ENCODE results near the gene TMPRSS9. TPM values are rescaled to one million over a fixed set of nuclear protein-coding genes. Genes with fewer than 3 reads are reported as not detected.
A peak's percentile ranks its signal among the peaks of the same experiment; 100 is the strongest.

TMPRSS9 gene
- total RNA-seq, 4 donors from 2014 or later, result not detected

DNA sequence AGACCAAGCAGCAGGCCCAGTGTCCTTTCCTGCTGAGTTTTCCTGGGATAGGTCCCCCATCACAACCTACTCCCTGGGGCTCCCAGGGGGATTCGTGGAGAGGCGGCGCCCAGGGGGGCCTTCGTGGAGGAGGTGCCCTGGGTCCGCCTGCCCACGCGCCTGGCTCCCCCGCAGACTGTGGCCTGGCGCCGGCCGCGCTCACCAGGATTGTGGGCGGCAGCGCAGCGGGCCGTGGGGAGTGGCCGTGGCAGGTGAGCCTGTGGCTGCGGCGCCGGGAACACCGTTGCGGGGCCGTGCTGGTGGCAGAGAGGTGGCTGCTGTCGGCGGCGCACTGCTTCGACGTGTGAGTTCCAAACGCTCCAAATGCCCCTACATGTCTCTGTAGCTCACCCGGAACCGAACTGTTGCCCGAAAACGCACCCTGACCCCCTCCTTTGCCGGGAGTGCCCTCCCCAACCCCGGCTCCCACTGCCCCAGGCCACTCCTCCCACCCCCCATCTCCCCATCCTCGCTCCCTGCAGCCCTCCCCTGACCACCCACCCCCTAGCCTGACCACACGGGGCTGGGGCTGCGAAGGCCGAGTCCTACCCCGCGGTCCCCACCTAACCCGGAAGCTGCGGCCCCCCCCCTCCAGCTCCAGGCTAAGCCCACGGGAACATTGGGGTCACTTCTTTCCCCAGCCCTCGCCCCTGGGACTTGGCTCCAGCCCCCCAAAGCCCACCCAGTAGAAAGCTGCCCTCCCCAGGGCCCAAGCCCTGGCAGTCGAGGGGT, 64.0 kb downstream of the TMPRSS9 start:
- H3K27ac ChIP-seq, result no peak overlapping the region
- peaks cover 8% of the 10 kb centered on the region for H3K36me3 ChIP-seq
- no peaks in the 10 kb centered on the region for H3K27me3 ChIP-seq
- H3K4me1 ChIP-seq, result peaks cover 41% of the 10 kb centered on the region
- no peaks in the 10 kb centered on the region for H3K9me3 ChIP-seq
- no peak overlapping the region for H3K4me3 ChIP-seq
- TF ChIP-seq, protein P1, sequence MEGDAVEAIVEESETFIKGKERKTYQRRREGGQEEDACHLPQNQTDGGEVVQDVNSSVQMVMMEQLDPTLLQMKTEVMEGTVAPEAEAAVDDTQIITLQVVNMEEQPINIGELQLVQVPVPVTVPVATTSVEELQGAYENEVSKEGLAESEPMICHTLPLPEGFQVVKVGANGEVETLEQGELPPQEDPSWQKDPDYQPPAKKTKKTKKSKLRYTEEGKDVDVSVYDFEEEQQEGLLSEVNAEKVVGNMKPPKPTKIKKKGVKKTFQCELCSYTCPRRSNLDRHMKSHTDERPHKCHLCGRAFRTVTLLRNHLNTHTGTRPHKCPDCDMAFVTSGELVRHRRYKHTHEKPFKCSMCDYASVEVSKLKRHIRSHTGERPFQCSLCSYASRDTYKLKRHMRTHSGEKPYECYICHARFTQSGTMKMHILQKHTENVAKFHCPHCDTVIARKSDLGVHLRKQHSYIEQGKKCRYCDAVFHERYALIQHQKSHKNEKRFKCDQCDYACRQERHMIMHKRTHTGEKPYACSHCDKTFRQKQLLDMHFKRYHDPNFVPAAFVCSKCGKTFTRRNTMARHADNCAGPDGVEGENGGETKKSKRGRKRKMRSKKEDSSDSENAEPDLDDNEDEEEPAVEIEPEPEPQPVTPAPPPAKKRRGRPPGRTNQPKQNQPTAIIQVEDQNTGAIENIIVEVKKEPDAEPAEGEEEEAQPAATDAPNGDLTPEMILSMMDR (IDR thresholded peaks at IDR 0.05), result no peak
- DNase-seq (ENCODE audit: low spot score in 2 of 2), result peak in 1 of 2 donors; percentile 61
- 88% methylated on average over 20 of the region's 46 CpGs for WGBS

DNA sequence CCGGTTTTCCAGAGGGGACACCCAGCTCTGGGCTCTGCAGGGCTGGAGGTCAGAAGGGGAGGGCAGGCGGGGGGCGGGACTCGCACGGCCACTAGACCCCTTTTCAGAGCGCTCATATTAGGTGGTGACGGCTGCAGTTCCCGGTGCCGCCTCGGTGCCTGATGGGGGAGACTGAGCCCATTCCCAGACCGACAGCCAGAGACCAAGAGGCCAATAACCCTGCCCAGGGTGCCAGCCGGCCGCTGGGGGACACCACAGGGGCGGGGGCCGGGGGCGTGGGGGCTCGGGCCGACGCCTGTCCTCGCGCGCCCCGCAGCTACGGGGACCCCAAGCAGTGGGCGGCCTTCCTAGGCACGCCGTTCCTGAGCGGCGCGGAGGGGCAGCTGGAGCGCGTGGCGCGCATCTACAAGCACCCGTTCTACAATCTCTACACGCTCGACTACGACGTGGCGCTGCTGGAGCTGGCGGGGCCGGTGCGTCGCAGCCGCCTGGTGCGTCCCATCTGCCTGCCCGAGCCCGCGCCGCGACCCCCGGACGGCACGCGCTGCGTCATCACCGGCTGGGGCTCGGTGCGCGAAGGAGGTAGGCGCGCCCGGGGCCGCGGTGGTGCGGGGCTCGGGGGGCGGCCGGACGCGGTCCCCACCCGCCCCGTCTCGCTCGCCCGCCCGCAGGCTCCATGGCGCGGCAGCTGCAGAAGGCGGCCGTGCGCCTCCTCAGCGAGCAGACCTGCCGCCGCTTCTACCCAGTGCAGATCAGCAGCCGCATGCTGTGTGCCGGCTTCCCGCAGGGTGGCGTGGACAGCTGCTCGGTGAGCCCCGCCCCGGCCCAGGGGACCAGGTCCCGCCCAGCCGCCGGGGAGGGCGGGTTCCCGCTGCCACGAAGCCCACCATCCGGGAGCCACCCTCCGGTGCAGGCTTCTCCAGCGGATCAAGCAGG, 64.9 kb downstream of the TMPRSS9 start:
- Histone ChIP-seq H3K36me3 (peaks cover 8% of the 10 kb centered on the region), H3K27me3 (no peaks in the 10 kb centered on the region), H3K4me1 (peaks cover 41% of the 10 kb centered on the region), H3K9me3 (no peaks in the 10 kb centered on the region), H3K4me3 (peak overlapping the region; percentile 31), H3K27ac (no peak overlapping the region)
- WGBS, result 60% methylated on average over 36 of the region's 101 CpGs
- no peak for TF ChIP-seq POLR2AphosphoS5 (IDR thresholded peaks at IDR 0.05)
- TF ChIP-seq, protein P1 (IDR thresholded peaks at IDR 0.05), result peak in 1 of 2 donors; percentile 48
- DNase-seq (ENCODE audit: low spot score in 2 of 2), result peak in 1 of 2 donors; percentile 68

DNA sequence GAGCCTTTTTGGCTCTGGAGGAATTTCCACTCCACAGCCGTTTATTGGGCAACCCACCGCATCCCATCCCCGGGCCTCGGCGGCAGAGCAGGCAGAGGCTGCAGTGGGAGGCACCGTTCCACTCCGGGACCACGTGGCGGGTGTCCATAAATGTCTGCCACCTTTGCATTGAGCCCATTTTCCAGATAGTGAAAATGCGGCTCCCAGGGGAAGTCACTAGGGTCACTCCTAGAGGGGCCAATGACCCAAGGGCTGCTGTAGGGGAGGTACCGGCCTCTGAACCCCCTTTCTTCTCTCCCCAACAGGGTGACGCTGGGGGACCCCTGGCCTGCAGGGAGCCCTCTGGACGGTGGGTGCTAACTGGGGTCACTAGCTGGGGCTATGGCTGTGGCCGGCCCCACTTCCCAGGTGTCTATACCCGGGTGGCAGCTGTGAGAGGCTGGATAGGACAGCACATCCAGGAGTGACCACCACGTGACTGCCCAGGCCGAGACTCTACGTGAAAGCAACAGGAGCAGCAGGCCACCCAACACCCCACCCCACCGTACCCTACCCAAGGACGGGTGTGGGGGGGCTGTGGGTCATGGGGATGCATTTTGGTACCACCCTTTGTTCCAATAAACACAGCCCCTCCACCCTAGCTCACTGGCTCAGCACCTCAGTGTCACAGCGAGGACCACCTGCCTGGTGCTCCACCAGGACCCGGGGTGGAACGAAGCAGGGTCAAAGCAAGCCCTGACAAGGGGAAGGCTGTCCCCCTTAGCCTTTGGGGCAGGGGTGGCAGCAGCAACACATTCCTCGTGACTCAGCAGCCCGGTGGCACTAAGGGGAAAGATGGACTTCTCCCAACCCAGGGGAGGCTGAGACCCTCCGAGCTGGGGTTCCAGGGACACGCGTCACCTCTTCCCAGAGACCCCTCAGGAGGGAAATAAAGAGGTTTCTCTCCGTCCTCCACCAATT, 65.8 kb downstream of the TMPRSS9 start:
- WGBS, result 56% methylated on average over 14 of the region's 29 CpGs
- no peak for TF ChIP-seq POLR2AphosphoS5 (IDR thresholded peaks at IDR 0.05)
- TF ChIP-seq, protein P1 (IDR thresholded peaks at IDR 0.05), result no peak
- no peak for TF ChIP-seq POLR2A (IDR thresholded peaks at IDR 0.05)
- no peak for TF ChIP-seq EP300 (IDR thresholded peaks at IDR 0.05)

DNA sequence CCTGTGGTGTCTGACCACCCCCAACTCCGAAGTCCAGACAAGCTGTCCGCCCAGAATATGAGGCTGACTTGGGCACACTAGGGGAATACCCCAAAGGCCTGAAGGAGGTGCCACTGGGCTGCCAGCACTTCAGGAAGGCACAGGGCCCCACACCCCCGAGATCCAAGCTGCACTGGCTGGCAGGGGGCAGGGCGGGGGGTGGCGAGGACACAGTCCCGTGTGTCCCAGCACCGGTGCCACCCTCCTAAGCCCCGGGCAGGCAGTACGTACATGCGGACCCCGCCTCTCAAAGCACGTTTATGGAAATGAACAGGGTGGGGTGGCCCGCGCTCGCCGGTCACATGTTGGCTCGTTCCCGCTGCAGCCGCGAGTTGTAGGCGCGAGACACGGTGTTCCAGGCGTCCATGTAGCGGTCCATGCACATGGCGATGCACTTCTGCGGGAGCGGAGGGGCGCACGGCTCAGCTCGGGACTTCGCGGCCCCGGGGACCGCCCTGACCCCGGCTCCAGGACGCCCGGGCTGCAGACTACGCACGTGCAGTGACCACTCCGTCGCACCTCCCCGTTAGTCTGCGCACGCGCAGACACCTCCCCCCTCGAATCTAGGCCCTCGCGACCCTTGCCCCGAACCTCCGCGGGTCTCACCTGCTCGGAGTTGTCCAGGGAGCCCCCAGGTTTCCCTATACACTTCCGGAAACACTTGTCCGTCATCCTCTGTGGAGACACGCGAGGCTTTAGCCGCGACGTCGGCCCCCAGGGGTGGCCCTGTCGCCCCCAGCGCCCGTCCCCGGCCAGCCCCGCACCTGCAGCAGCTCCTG, 66.8 kb downstream of the TMPRSS9 start:
- Histone ChIP-seq H3K4me1 (peaks cover 41% of the 10 kb centered on the region), H3K4me3 (peak overlapping the region; percentile 86), H3K27ac (peak overlapping the region; percentile 98), H3K36me3 (peaks cover 22% of the 10 kb centered on the region), H3K9me3 (no peaks in the 10 kb centered on the region), H3K27me3 (no peaks in the 10 kb centered on the region)
- TF ChIP-seq EP300 (IDR thresholded peaks at IDR 0.05) (no peak), POLR2A (IDR thresholded peaks at IDR 0.05) (no peak), POLR2AphosphoS5 (IDR thresholded peaks at IDR 0.05) (no peak)
- TF ChIP-seq, protein P1 (IDR thresholded peaks at IDR 0.05), result no peak
- WGBS, result 2% methylated on average over 39 of the region's 66 CpGs
- peak in 1 of 2 donors; percentile 76 for DNase-seq (ENCODE audit: low spot score in 2 of 2)

More for the DNA sequence above, 65.8 kb downstream of the TMPRSS9 start:
- no peak overlapping the region for H3K27ac ChIP-seq
- peak overlapping the region; percentile 86 for H3K4me3 ChIP-seq
- DNase-seq (ENCODE audit: low spot score in 2 of 2), result peak in 1 of 2 donors; percentile 65
- peaks cover 41% of the 10 kb centered on the region for H3K4me1 ChIP-seq
- H3K9me3 ChIP-seq, result no peaks in the 10 kb centered on the region
- H3K36me3 ChIP-seq, result peaks cover 13% of the 10 kb centered on the region
- no peaks in the 10 kb centered on the region for H3K27me3 ChIP-seq
